ENCODE results near the gene TOMM6.

DNA sequence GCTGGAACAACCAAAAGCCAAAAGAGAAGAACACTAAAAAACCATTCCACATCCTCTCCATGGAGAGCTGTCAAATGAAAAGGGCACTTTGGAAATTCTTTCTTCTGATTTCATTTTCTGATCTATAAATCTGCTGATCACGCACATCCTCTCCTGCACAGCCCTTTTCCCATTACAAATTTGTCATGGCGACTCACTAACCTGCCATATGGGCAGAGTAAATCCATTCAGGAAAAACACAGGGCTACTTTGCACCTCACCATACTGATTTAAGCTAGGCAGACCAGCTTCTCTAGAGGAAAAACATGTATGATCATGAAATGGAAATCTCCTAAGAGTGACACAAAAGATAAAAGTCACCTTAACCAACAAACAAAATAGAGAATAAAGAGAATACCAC is 26.0 kb downstream of the TOMM6 start:
- TF ChIP-seq POLR2A (IDR thresholded peaks at IDR 0.05; ENCODE audit: borderline replicate concordance, extremely low read depth, insufficient read depth, insufficient read length) (no peak), JUND (IDR thresholded peaks at IDR 0.05) (no peak), POLR2AphosphoS5 (IDR thresholded peaks at IDR 0.05; ENCODE audit: low read depth, low read length) (no peak), ZFX (IDR thresholded peaks at IDR 0.05) (no peak), RAD21 (IDR thresholded peaks at IDR 0.05; ENCODE audit: low read depth) (no peak), SRF (IDR thresholded peaks at IDR 0.05; ENCODE audit: low read depth) (no peak), TCF7L2 (IDR thresholded peaks at IDR 0.05; ENCODE audit: borderline replicate concordance, extremely low read depth, insufficient read depth, insufficient read length) (no peak)
- TF ChIP-seq, protein P1, sequence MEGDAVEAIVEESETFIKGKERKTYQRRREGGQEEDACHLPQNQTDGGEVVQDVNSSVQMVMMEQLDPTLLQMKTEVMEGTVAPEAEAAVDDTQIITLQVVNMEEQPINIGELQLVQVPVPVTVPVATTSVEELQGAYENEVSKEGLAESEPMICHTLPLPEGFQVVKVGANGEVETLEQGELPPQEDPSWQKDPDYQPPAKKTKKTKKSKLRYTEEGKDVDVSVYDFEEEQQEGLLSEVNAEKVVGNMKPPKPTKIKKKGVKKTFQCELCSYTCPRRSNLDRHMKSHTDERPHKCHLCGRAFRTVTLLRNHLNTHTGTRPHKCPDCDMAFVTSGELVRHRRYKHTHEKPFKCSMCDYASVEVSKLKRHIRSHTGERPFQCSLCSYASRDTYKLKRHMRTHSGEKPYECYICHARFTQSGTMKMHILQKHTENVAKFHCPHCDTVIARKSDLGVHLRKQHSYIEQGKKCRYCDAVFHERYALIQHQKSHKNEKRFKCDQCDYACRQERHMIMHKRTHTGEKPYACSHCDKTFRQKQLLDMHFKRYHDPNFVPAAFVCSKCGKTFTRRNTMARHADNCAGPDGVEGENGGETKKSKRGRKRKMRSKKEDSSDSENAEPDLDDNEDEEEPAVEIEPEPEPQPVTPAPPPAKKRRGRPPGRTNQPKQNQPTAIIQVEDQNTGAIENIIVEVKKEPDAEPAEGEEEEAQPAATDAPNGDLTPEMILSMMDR (IDR thresholded peaks at IDR 0.05 in 2 of 3, conservative IDR thresholded peaks at IDR 0.05 in 1 of 3; ENCODE audit: borderline replicate concordance in 1 of 3, insufficient read depth in 1 of 3, low read depth in 2 of 3, low read length in 2 of 3) = no peak
- TF ChIP-seq, protein P2, sequence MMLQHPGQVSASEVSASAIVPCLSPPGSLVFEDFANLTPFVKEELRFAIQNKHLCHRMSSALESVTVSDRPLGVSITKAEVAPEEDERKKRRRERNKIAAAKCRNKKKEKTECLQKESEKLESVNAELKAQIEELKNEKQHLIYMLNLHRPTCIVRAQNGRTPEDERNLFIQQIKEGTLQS (IDR thresholded peaks at IDR 0.05) = no peak
- TF ChIP-seq, protein P3, sequence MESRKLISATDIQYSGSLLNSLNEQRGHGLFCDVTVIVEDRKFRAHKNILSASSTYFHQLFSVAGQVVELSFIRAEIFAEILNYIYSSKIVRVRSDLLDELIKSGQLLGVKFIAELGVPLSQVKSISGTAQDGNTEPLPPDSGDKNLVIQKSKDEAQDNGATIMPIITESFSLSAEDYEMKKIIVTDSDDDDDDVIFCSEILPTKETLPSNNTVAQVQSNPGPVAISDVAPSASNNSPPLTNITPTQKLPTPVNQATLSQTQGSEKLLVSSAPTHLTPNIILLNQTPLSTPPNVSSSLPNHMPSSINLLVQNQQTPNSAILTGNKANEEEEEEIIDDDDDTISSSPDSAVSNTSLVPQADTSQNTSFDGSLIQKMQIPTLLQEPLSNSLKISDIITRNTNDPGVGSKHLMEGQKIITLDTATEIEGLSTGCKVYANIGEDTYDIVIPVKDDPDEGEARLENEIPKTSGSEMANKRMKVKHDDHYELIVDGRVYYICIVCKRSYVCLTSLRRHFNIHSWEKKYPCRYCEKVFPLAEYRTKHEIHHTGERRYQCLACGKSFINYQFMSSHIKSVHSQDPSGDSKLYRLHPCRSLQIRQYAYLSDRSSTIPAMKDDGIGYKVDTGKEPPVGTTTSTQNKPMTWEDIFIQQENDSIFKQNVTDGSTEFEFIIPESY (IDR thresholded peaks at IDR 0.05; ENCODE audit: extremely low read depth, insufficient replicate concordance, low read length) = no peak
